GM12878 (cell line): ENCODE results near the gene NTSR1. TPM values are rescaled to one million over a fixed set of nuclear protein-coding genes. Genes with fewer than 3 reads are reported as not detected.

Experiments used
- ATAC-seq: fragments of 200-7000 bp; cut with Tn5 transposase; 3 replicates; pipeline ENCODE4 v1.9.1; 2020; ENCODE audit warnings: mild to moderate bottlenecking, moderate library complexity
- BruUV-seq: library from RNA; stranded (reverse); fragments of 400-500 nt; replicated peaks from 2 replicates; lab custom pipeline; 2021; lab: Mats Ljungman, UMichigan
- CTCF ChIA-PET: fragments of 300-600 bp; sonication (Branson Sonifier 250); formaldehyde crosslinking; extraction: SDS; loops from one replicate; lab custom pipeline; 2021; ENCODE audit warnings: inconsistent platforms; lab: Yijun Ruan, JAX
- POLR2A ChIA-PET: fragments of 350-600 bp; formaldehyde crosslinking; extraction: SDS; loops from one replicate; lab custom pipeline; 2021; ENCODE audit warnings: inconsistent platforms; lab: Charles Lee
- RAD21 ChIA-PET: fragments of 300-600 bp; sonication (Branson Sonifier 250); formaldehyde crosslinking; loops from one replicate; lab custom pipeline; 2023; ENCODE audit warnings: antibody characterized with exemption; ENCODE audit not compliant: unreplicated experiment; lab: Charles Lee
- SMC1A ChIA-PET: fragments of 300-600 bp; sonication (Branson Sonifier 250); formaldehyde crosslinking; loops from one replicate; lab custom pipeline; 2023; ENCODE audit not compliant: unreplicated experiment, uncharacterized antibody; lab: Charles Lee
- DNase-seq: peaks from one replicate; pipeline ENCODE4 v3.0.0-alpha.2; 2011; ENCODE audit warnings: low read depth, low spot score
- FAIRE-seq: peaks from 3 replicates; lab custom pipeline; 2011; peaks lifted over from hg19 to GRCh38; lab: Jason Lieb, UNC
- H2AFZ ChIP-seq: 2 replicates; pipeline ENCODE4 v1.6.0; 2011; ENCODE audit warnings: low read depth, low read length, control low read depth; ENCODE audit not compliant: control insufficient read depth
- H3K27ac ChIP-seq: 2 replicates; pipeline ENCODE4 v1.5.1; 2011; ENCODE audit warnings: control low read depth; ENCODE audit not compliant: control insufficient read depth, insufficient read depth
- H3K27me3 ChIP-seq, 2 experiments: replicated peaks in 1 of 2; 2 replicates each; pipeline versions ENCODE4 v1.6.0 to v1.6.1; 2011; ENCODE audit warnings: low read length in 1 of 2; ENCODE audit not compliant: control insufficient read depth in 2 of 2, insufficient read depth in 2 of 2
- H3K36me3 ChIP-seq, 2 experiments: 2 replicates each; pipeline ENCODE4 v1.5.1; 2011; ENCODE audit warnings: low read length in 1 of 2; ENCODE audit not compliant: control insufficient read depth in 2 of 2, insufficient read depth in 2 of 2
- H3K4me1 ChIP-seq: 2 replicates; pipeline ENCODE4 v1.6.1; 2011; ENCODE audit warnings: mild to moderate bottlenecking, low read length, moderate library complexity, mixed read lengths; ENCODE audit not compliant: control insufficient read depth, insufficient read depth
- H3K4me2 ChIP-seq: 2 replicates; pipeline ENCODE4 v1.6.0; 2011; ENCODE audit warnings: control low read depth; ENCODE audit not compliant: control insufficient read depth, insufficient read depth
- H3K4me3 ChIP-seq: fragments of 200-600 bp; sonication (generic); 2 replicates; pipeline ENCODE4 v1.5.1; 2016
- H3K79me2 ChIP-seq: 2 replicates; pipeline ENCODE4 v1.6.0; 2011; ENCODE audit warnings: low read length; ENCODE audit not compliant: control insufficient read depth, insufficient read depth
- H3K9ac ChIP-seq: 2 replicates; pipeline ENCODE4 v1.8.0; 2011; ENCODE audit warnings: low read length, control low read depth, mixed read lengths; ENCODE audit not compliant: control insufficient read depth, insufficient read depth
- H3K9me3 ChIP-seq: replicated peaks from 3 replicates; pipeline ENCODE4 v1.5.1; 2011; ENCODE audit warnings: mild to moderate bottlenecking, low read length; ENCODE audit not compliant: control insufficient read depth, insufficient read depth
- H4K20me1 ChIP-seq: 2 replicates; pipeline ENCODE4 v1.6.0; 2011; ENCODE audit not compliant: control insufficient read depth, insufficient read depth
- CBX3 ChIP-seq: fragments of 200-600 bp; sonication (generic); IDR thresholded peaks from 2 replicates; pipeline ENCODE4 v1.6.1; 2016; ENCODE audit warnings: low read depth, borderline replicate concordance
- CHD2 ChIP-seq: IDR thresholded peaks from 2 replicates; pipeline ENCODE4 v1.6.1; 2011; ENCODE audit warnings: low read depth, low read length, improper control_type of control experiment, borderline replicate concordance
- EGR1 ChIP-seq, 2 experiments: IDR thresholded peaks; 1 replicate in 1 of 2; 2 replicates in 1 of 2; pipeline ENCODE4 v1.6.1; 2011 to 2012; ENCODE audit warnings: low read depth in 2 of 2, low read length in 2 of 2, borderline replicate concordance in 1 of 2, mild to moderate bottlenecking in 1 of 2, moderate library complexity in 1 of 2
- HDGF ChIP-seq: fragments of 450-650 bp; IDR thresholded peaks from 2 replicates; pipeline ENCODE4 v1.6.1; 2016; ENCODE audit warnings: antibody characterized with exemption
- MYC ChIP-seq: IDR thresholded peaks from 2 replicates; pipeline ENCODE4 v1.6.1; 2011; ENCODE audit warnings: mild to moderate bottlenecking, low read length, moderate library complexity, inconsistent platforms; ENCODE audit not compliant: insufficient read depth, insufficient replicate concordance, insufficient read length, severe bottlenecking
- NRF1 ChIP-seq: conservative IDR thresholded peaks from 2 replicates; pipeline ENCODE4 v1.6.1; 2011; ENCODE audit warnings: mild to moderate bottlenecking, low read depth, low read length, improper control_type of control experiment
- REST ChIP-seq: IDR thresholded peaks from 2 replicates; pipeline ENCODE4 v1.6.1; 2012; ENCODE audit warnings: mild to moderate bottlenecking, low read depth, low read length
- ZBTB4 ChIP-seq: fragments of 450-650 bp; formaldehyde crosslinking; IDR thresholded peaks from 2 replicates; pipeline ENCODE4 v1.4.0; 2022; ENCODE audit warnings: mild to moderate bottlenecking, moderate library complexity
- WGBS: methylation state at CpG from one replicate; pipeline ENCODE4 v1.1.6; 2016; ENCODE audit warnings: low lambda C conversion rate; ENCODE audit not compliant: insufficient replicate concordance, insufficient coverage; ENCODE audit errors: missing lambda C conversion rate; 5-methylcytosine and 5-hydroxymethylcytosine counted together
- in situ Hi-C: fragments of 300-500 bp; cut with MboI; formaldehyde crosslinking; loops from 9 replicates; pipeline ENCODE4 v1.14.3; 2018; ENCODE audit warnings: mixed read lengths
- intact Hi-C: fragments of 100-400 bp; cut with micrococcal nuclease; formaldehyde crosslinking; loops from one replicate; pipeline ENCODE4 v1.14.2; 2022; ENCODE audit not compliant: unreplicated experiment
- polyA plus RNA-seq, 11 experiments: library from polyadenylated mRNA; depleted of rRNA in 4 of 11; unstranded in 6 of 11; stranded (reverse) in 5 of 11; fragments of >200 nt; fragmentation: Nextera tagmentation in 4 of 11; fragmentation: Illumina TruSeq in 1 of 11; extraction: Ambion mirVana in 4 of 11; extraction: Trizol in 1 of 11; gene quantifications; 1 replicate in 1 of 11; 2 replicates in 10 of 11; pipeline versions ENCODE4 v1.2.1 to v1.2.3, GENCODE V29; 2011 to 2016; ENCODE audit warnings: inconsistent platforms in 2 of 11, missing spikeins in 2 of 11, low read depth in 1 of 11
- total RNA-seq, 4 experiments: library from RNA; depleted of rRNA in 3 of 4; stranded (reverse); fragments of >200 nt in 3 of 4; fragmentation: Illumina TruSeq in 1 of 4; extraction: Trizol in 1 of 4; gene quantifications; 2 replicates each; pipeline versions ENCODE4 v1.2.1 to v1.2.3, GENCODE V29; 2013 to 2021
- TF ChIP-seq, protein P1 (sequence below): IDR thresholded peaks from 2 replicates; pipeline ENCODE4 v1.6.1; 2012; ENCODE audit warnings: low read depth, low read length, improper control_type of control experiment

NTSR1 gene
- total and polyA plus RNA-seq, 10 of the 15 experiments (the other 5 are each of a cell fraction or from before 2014, with no cell fraction given) = not detected

DNA sequence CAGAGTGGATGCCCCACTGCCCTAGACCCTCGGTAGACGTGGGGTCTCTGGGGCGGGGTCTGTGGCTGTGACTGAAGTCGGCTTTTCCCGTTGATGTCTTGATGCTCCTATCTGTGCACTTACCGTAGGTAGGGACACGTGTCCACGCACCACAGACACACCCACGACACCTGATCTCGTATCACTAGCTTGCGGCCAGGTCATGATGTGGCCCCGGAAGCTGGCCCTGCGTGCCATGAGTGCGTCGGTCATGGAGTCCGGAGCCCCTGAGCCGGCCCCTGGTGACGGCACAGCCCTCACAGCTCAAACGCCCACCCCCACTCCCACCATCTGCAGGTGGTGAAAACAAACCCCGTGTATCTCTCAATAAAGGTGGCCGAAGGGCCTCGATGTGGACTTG lies 53.7 kb downstream of the NTSR1 start:
- in situ Hi-C loops (no loop called here), intact Hi-C loops (no loop called here)
- POLR2A ChIA-PET = no interaction called here
- Histone ChIP-seq H4K20me1 (no peaks in the 10 kb centered on the region), H3K4me3 (no peak overlapping the region), H3K79me2 (no peaks in the 10 kb centered on the region), H3K27ac (no peak overlapping the region), H3K9me3 (no peaks in the 10 kb centered on the region), H3K27me3 (peaks cover 1 to 3% of the 10 kb centered on the region in 2 experiments; a peak in 3 of 4 replicates), H3K4me2 (no peak overlapping the region), H3K4me1 (no peaks in the 10 kb centered on the region), H2AFZ (no peak overlapping the region), H3K9ac (no peak overlapping the region), H3K36me3 (no peaks in the 10 kb centered on the region)
- no peak for FAIRE-seq
- WGBS = 14% methylated on average over 21 of the region's 22 CpGs
- RAD21 ChIA-PET = no interaction called here
- CTCF ChIA-PET = no interaction called here
- no peak for DNase-seq
- ATAC-seq = no peak
- TF ChIP-seq CBX3 (no peak), REST (no peak), EGR1 (IDR thresholded peaks at IDR 0.05; ENCODE audit: borderline replicate concordance in 1 of 2, low read depth in 2 of 2, low read length in 2 of 2) (no peak), HDGF (no peak), CHD2 (no peak), MYC (no peak), NRF1 (no peak), ZBTB4 (CRISPR knock-in tag) (no peak)
- TF ChIP-seq, protein P1, sequence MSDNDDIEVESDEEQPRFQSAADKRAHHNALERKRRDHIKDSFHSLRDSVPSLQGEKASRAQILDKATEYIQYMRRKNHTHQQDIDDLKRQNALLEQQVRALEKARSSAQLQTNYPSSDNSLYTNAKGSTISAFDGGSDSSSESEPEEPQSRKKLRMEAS = no peak
- SMC1A ChIA-PET = no interaction called here
- no TSS peak for BruUV-seq
